HG03521 (cell line): ENCODE results near the gene DNMBP.
A peak's percentile ranks its signal among the peaks of the same experiment; 100 is the strongest.
"Not testable (repeated sequence)": the region's sequence is repeated elsewhere in the genome, so short reads cannot be mapped to it uniquely, and the experiment has no call there.

Experiments used
- ATAC-seq: cut with Tn5 transposase; IDR thresholded peaks from one replicate; pipeline ENCODE4 v1.9.1; 2021; ENCODE audit warnings: mild to moderate bottlenecking, moderate library complexity; ENCODE audit not compliant: unreplicated experiment

The DNMBP gene

DNA sequence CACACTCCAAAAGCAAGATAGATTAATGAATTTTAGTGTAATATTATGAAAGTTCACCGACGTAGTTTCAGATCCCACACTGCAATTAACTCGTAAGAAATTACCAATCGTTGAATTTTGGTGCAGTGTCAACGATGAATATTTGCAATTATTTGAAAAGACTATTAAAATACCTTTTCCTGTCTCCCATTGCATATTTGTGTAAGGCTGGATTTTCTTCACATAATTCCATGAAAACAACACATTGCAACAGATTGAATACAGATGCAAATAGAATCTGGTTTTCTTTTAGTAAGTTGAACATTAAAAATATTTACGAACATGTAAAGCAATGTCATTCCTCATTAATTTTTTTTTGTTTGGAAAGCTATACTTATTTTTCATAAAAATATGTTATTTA is 50.9 kb downstream of the DNMBP start:
- ATAC-seq = no peak

DNA sequence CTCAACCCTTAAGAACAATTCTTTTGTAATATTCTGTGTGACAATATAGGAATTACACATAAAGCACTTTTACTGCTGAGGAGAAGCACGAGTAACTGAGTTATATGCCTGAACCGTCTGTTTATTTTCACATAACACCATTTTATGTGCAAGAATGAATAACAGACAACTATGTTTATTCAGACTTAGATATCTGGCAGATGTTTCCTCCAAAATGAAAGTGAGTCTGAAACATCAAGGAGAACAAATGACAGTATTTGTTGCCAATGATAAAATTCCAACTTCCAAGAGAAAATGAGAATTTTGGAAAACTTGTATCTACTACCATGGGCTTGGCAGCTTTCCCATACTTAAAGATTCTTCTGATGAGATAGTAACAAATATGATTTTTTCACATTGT is 51.4 kb downstream of the DNMBP start:
- ATAC-seq = no peak

DNA sequence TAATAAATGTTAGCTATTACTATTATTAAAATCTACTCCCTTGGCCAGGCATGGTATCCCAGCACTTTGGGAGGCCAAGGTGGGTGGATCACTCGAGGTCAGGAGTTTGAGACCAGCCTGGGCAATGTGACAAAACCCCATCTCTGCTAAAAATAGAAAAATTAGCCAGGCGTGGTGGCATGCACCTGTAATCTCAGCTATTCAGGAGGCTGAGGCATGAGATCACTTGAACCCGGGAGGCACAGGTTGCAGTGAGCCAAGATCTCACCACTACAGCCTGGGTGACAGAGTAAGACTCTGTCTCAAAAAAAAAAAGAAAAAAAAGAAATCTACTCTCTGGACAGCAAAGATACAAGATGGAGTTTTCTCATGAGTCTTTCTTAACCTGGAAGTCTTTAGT is 56.2 kb downstream of the DNMBP start:
- ATAC-seq = not testable (repeated sequence)

DNA sequence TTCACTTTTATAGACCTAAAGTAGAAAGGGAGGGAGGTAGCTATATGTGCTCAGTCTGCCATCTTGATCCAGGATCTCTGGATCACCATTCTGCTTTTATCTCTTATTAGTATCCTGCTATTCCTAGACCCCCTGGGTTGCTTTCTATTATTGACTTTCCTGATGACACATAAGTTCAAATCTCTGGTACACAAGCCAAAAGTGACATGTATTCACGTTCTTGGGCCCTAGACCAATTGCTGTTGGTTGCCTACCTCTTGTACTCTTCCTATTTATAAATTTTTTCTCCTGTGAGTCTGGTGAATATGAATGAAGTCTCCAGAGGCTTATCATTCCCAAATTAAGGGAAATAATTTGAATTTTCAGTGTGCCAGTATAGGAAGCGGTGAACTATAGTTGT is 56.9 kb downstream of the DNMBP start:
- no peak for ATAC-seq

DNA sequence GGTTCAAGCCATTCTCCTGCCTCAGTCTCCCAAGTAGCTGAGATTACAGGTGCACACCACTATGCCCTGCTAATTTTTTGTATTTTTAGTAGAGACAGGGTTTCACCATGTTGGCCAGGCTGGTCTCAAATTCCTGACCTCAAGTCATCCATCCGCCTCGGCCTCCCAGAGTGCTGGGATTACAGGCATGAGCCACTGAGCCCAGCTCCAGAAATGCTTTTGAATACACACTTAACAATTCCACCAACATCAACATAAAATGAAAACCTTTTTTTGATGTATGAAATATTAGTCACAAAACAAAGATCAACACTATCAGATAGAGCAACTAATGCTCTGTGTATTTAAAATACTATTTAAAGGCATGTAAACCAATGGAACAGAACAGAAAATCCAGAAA is 63.7 kb downstream of the DNMBP start:
- not testable (repeated sequence) for ATAC-seq

DNA sequence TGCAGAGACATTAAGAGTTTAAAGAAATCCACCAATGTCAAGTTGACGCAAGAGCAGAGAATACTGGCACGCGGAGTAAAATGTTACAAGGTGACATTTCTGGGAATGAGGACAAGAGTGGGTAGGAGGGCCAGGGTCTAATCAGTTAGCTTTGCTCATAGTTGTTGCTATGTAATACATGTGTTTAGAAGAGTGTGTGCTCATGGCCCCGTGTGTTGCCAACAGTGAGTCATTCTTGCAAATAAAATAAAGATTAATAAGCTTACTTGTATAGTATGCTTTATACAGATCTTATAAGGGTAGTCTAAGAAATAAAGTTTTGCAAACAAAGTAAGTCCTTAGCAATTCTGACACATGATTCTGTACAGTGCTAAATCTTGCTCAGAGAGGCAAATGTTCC is 64.5 kb downstream of the DNMBP start:
- ATAC-seq = no peak

DNA sequence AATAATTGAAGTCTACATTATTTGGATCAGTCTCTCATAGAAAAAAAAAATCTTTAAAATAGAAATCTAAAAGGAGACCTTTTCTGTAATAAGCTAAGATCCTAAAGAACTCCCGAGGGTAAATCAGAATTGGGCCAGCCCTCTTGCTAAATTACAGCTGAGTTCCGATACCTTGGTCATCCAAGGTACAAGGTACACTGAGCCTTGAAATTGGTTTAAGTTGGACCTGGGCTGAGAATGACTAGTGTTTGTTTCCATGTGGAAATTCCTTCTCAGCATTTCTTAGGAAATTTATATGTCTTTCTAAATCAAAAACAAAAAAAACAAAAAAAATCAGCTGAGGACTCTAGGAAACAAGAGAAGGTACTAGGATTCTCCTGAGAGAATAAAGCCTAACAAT is 64.9 kb downstream of the DNMBP start:
- no peak for ATAC-seq

DNA sequence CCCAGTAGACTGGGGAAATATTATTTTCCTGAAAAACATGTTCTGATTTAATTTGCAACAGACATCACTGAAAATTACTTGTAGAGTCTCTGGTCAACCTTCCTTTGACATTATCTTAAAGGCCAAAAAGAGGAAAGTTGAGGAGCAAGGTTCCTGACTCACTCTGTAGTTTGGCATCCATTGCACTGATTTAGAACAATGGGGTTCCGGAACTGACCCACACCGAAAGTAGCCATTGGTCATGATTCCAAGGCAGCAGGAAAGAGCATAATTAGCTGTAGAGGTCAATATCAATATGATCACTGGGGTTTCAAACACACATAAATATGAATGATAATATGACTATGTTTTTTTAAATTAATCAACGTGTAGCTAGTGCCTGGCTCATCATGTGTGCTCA is 65.8 kb downstream of the DNMBP start:
- no peak for ATAC-seq

DNA sequence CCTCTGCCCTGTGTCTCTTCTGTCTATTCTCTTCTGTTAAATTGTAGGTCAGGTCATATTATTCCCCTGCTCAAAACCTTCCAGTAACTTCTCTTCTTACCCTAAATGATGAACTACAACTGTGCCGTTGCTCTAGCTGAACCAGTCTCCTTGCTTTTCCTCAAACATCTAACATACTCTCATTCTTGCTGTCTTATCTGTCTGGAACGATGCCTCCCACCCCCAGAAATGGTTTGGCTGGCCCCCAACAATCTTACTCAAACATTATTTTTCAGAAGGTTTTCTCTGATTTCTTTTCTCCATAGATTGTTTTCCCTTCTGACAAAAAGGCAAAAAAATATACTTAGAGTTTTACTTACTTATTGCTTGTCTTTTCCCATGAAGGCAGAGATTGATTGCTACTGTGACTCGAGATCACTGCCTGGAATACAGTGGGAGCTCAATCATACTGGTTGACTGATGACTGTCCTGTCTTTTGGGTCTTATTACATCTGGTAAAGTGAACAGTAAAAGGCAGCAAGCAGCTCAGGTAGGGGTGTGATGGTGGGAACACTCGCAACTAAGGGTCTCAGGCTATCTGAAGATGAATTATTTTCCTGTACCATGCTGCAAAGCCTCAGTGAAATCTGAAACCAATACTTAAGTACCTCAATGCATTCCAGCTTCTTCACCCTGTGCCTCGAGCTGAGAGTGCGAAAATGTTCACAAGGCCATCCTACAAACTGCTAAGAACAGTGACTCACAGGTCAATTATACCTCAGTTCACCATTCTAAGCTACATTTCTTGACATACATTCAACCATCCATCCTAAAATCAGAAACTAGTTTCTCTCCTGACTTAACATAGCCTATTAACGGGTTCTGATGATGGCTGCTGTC is 67.6 kb downstream of the DNMBP start:
- ATAC-seq = no peak

DNA sequence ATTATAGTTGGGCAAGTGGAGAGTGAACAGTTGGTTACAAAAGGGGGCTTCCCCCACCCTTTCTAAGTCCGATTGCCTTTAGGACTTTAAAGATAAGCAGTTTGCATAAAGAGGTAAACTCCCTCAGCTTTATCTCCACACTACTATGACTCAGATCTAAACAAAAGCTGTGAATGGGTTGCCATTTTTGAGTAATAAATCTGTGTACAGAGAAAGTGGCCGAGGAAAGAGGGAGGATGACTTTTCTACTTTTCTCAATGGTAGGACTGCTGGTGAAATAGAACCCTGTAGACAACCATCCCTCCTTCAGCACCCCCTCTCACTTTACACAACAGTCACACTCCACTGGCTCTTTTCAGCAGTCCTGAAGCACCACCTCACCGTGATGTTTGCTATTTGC is 71.2 kb downstream of the DNMBP start:
- peak; percentile 70 for ATAC-seq

DNA sequence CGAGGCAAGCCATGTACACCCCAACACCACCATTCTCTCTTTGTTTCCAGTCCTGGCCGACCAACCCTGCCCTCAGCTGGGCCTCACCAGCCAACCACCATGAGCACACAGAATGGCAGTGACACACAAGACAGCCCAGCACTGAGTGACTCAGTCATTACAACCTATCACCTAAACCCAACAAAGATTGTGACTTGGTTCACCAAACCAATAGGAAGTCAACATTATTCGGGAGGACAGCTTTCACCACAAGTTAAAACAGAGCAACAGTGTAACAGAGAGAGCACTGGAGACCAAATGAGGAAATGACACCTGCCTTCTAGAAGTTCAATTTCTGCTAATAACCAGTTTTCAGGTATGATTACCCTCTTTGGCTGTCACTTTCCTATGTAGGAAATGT is 72.1 kb downstream of the DNMBP start:
- peak; percentile 43 for ATAC-seq

DNA sequence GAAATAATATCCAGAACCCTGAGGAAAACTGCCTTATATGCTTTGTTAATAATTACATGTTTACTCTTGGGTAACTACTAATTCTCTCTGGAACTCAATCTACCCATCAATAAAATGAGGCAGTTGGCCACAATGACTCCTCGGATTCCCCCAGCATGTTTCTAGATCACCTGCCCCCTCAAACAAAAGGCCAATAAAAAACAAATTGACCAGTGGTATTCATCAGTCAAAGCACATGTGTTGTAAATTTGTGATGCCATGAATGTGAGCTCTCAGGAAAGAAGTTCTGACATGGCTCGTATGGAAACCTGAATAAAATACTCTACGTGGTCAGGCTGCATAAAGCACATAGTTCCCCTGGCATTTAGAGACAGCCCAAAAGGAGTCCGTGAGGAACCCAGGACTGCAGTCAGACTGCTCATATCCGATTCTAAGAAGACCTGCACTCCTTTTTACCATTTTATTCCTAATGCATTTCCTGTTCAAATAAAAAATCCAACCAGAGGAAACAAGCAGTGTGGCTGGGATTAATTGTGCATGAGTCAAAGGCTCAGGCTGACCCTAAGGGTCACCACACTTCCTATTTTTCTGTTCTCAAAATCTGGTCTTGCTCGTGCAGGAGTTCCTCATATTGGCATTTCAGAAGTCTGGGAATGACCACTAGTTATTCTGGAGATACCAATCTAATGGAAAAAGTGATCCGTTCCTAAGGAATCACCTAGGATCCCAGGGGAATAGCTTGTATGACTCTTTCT is 77.4 kb downstream of the DNMBP start:
- not testable (repeated sequence) for ATAC-seq

DNA sequence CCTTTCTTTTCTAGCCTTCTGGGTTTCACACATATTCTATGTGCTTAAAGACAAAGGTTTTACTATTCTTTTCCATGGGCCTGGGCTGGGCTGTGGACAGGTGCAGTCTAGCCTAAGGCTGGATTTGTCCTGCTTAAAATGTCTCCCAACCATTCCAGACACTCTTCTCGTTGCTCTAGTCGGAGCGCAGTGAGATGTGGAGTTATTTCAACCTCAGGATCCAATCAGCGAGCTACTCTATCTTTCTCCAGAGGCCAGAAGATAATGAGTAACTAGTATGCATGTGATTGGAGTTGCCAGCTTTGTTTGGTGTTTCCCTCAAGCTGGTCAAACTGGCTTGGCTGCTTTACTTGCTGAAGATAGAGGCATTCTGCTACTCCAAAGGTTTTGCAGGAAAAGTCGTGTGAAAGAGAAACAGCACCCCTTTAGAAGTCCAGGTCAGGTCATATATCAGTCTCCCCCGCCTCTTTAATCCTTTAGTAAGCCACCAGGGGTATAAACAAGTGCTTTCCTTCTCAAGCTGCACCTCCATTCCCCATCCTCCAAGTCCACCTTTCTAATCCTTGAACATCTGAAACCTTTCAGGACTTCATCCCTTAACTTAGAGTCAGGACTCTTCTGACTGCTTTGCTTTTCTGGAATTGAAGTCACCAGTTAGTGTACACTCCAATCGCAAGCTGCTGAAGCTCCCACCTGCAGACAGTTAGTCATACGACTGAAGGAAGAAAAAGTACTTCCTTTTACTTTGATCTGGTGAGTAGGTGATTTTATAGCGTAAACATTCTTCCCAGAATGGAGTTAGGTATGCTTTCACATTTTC is 78.8 kb downstream of the DNMBP start:
- ATAC-seq = no peak

DNA sequence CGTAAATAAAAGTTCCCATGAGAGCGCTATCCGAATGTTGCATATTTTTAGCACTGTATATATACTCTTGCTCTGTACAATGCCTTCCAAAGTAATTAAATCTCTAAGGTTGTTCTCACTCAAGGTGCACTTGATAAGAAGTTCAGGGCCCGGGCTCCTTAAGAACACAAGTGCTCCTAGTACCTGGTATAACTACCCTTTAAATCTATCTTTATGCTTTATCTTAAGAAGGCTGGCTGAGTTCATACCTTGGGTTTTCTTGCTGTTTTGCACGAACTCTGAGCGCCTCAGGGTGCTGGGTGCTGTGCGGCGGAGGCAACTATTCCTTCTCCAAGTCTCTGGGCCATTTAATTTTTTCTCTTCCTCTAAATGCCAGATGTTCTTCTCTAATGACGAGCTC is 80.4 kb downstream of the DNMBP start:
- ATAC-seq = no peak

DNA sequence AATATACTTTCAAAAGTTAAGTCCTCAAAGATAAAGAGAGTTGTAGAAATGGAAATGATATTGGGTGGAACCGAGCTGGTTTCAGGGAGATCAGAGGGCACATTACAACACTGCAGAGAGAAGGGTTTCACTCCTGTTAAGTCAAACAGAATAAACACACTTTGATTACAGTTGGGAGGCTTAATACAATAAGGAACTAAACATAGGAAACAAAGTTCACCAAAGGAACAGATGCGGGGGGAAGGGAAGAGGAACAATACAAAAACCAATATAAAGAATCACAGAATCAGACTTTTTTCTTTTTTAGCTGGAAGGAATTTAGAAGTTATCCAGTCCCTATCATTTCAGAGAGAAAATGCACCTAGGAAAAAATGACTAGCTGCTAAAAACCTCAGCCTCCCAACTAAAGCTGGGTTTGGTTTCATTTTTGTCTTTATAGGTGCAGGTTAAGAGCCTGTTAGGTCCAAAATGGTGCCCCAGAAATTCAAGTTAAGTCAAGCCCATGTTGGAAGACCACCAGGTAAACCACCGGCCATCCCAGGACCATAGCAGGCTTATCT is 81.9 kb downstream of the DNMBP start:
- ATAC-seq = no peak

DNA sequence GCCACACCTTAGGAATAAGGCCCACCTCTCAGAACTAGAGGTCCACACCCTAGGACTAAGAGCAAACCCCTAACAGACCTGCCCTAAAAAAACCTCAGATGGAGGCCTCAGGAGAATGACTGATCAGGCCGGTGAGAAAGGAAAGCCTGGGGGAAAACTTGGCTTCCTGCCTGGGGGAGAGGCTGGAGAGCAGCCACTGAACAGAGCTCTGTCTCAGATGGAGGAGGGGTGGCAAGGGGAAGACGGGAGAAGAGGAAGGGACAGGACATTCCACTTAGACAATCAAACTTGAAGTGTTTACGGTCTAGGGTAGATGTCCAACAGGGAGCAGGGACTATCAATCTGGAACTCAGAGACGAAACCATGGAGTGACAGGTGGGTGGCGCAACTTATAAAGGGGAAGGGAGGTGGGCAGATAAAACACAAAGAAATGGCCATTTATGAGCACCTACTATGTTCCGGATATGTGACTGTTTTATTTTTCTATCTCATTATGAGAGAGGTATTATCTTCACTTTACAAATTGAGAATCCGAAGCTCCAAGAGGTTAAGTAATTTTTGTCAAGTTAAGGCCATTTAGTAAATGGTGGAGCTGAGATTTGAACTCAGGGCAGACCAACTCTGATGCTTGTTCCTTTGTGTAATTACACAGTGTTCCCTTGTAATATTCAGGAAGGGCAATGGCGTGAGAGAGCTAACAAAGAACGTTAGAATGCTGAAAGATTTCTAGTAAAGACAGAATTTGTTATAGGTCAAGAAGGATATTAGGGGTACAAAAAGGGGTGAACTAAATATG is 82.6 kb downstream of the DNMBP start:
- no peak for ATAC-seq

DNA sequence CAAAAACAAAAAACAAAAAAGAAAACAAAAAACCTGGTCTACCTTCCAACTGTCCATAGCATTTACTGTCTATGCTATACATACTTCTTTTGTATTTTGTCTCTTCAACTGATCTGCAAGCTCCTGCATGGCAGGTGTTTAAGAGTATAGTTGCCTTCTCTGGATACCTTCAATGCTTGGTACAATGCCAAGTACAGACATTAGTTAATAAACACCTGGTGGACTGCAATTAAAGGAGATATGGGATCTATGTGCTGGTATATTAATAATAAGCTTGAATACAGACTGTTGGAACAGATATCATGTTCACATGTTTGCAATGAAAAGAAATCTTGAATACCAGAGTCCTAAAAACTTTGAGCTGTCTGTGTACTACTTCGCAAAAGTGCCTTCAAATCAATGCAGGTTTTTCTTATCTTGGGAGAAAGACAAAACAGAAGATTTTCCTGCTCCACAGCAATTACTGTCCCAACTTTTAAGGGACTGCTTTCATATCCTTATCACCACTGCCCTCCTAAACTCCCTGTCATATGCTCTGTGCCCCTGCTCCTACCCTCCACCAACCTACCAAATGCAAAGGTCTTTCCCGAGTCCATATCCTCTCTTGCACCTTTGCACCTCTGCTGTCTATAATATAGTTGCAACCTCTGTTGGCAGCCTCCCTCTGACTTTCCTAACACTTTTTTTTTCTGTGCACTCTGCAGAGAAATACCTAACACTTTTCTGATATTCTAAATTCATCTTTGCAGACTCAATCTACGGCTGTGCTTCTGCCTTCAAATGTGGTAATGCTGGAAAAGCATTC is 85.1 kb downstream of the DNMBP start:
- ATAC-seq = no peak

DNA sequence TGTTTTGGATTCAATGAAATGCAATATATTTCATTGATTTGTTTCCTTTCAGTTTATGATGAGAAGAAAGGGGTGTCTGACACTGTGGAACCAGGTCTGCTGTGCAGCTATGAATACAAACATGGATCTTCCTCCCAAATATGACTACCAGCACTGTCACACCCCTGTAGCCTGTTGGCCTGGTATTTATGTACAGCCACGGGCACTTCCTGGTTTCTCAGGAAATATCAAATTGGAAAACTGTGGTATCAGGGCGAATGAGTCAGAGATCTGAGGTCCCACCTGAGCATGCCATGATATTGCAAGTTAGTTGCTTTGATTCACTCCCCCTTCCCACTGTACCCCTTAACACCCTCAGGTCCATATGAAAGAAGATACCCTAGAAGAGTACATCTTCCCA is 87.8 kb downstream of the DNMBP start:
- ATAC-seq = no peak

DNA sequence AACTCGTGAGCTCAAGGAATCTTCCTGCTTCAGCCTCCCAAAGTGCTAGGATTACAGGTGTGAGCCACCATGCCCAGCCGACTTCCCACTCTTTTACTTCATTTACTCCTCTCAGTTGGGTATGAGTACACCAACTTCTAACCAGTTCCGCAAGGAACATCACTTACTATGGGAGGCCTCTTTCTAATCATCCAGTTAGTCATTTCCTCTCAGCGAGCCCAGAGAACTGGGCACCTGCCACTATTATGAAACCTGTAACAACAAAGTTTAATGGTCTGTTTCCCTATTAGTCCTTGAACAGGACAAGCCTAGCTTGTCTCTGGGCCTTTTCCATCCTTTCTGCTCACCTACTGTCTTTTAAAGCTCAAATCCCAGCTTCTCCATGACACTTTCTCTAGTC is 88.8 kb downstream of the DNMBP start:
- no peak for ATAC-seq

DNA sequence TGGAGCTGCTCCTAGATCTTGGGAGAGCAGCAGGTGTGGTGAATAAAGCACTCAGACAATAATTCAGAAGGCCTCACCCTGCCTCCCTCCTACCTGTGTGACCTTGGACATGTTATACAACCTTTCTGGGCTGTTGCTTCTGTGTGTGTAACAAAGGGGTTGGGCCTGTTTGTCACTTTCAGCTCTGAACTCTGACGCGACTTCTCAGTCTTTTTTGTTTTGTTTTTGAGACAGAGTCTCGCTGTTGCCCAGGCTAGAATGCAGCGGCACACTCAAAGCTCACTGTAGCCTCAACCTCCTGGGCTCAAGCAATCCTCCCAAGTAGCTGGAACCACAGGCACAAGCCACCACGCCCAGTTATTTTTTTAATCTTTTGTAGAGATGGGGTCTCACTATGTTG is 89.3 kb downstream of the DNMBP start:
- ATAC-seq = no peak
